ENCODE data around the gene PLCD3. TPM values are rescaled to one million over a fixed set of nuclear protein-coding genes. Genes with fewer than 3 reads are reported as not detected.

PLCD3 gene
- total and polyA plus RNA-seq, 2 of the 13 experiments (the other 11 are each of a cell fraction or from before 2014, with no cell fraction given), result 11.3 to 39.1 TPM

DNA sequence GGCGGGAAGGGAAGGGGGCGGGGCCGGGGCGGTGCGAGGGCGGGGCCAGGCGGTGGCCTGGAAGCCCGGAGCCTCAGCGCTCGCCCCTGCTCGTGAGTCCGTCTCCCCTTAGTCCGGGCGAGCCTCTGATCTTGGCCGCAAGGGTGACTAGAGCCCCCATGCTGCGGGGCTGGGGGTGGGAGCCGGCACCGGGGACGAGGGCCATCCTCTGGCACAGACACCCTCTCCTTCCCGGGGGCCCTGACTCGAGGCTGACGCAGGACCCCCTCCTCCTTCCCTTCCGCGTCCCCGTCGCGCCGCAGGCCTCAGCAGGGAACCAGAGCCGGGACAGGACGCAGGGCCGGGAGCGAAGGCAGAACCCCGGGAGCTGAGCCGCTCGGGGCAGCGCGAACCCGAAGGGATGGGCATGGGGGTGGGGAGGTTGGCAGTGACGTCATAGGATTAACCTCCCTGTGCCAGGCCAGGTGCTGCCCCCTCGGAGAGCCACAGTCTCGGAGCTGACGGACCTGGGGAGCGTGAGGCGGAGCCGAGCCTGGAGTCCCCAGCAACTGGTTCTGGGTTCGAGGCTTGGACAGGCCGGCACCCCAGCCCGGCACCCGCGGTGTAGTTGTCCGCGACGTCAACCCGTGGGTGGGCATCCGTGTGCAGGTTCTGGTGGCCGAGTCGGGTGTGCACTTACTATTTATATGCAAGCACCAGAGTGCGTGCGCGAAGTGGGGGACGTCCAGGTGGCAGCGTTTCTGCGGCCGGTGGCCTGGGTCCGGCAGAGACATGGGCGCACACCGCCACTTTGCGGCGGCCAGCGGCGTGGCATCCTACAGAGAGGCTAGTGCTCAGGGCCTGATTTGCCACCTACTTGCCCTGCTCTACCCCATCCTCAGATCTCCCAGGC lies 503 bp upstream of the PLCD3 start (continued):
- no peak; the same call in 1 of the 2 replicates for TF ChIP-seq ZNF136 (CRISPR knock-in tag; IDR thresholded peaks at IDR 0.05; ENCODE audit: low read depth)
- TF ChIP-seq ARNT2 (CRISPR knock-in tag; IDR thresholded peaks at IDR 0.05; ENCODE audit: low read depth), result peak; percentile 60
- TF ChIP-seq SAP130 (CRISPR knock-in tag; IDR thresholded peaks at IDR 0.05; ENCODE audit: low read depth), result peak; percentile 59; the same call in 1 of the 2 replicates
- no peak for TF ChIP-seq HHEX (CRISPR knock-in tag; IDR thresholded peaks at IDR 0.05)
- TF ChIP-seq PHF8 (CRISPR knock-in tag; IDR thresholded peaks at IDR 0.05), result peak; percentile 90
- peak; percentile 43; the same call in 1 of the 2 replicates for TF ChIP-seq SP5 (CRISPR knock-in tag; IDR thresholded peaks at IDR 0.05; ENCODE audit: borderline replicate concordance, low read depth)
- TF ChIP-seq, protein P1, sequence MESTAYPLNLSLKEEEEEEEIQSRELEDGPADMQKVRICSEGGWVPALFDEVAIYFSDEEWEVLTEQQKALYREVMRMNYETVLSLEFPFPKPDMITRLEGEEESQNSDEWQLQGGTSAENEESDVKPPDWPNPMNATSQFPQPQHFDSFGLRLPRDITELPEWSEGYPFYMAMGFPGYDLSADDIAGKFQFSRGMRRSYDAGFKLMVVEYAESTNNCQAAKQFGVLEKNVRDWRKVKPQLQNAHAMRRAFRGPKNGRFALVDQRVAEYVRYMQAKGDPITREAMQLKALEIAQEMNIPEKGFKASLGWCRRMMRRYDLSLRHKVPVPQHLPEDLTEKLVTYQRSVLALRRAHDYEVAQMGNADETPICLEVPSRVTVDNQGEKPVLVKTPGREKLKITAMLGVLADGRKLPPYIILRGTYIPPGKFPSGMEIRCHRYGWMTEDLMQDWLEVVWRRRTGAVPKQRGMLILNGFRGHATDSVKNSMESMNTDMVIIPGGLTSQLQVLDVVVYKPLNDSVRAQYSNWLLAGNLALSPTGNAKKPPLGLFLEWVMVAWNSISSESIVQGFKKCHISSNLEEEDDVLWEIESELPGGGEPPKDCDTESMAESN (CRISPR knock-in tag; conservative IDR thresholded peaks at IDR 0.05), result peak; percentile 34; the same call in 1 of the 2 replicates
- TF ChIP-seq ATRX (CRISPR knock-in tag; IDR thresholded peaks at IDR 0.05; ENCODE audit: borderline replicate concordance), result no peak; the same call in 1 of the 2 replicates
- peak; percentile 76 for TF ChIP-seq KDM4B (CRISPR knock-in tag; IDR thresholded peaks at IDR 0.05)
- 0 out of 2 replicates have a peak, but pooled peaks have one; percentile 47 for TF ChIP-seq ZNF724P (CRISPR knock-in tag; IDR thresholded peaks at IDR 0.05; ENCODE audit: borderline replicate concordance)
- TF ChIP-seq ZBTB8A (CRISPR knock-in tag; IDR thresholded peaks at IDR 0.05; ENCODE audit: borderline replicate concordance, low read depth), result 0 out of 2 replicates have a peak, but pooled peaks have one; percentile 39
- peak; percentile 81 for TF ChIP-seq HDAC1 (CRISPR knock-in tag; IDR thresholded peaks at IDR 0.05)
- TF ChIP-seq, protein P2, sequence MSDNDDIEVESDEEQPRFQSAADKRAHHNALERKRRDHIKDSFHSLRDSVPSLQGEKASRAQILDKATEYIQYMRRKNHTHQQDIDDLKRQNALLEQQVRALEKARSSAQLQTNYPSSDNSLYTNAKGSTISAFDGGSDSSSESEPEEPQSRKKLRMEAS (IDR thresholded peaks at IDR 0.05), result no peak
- peak; percentile 66; the same call in 1 of the 2 replicates for TF ChIP-seq ZZZ3 (CRISPR knock-in tag; IDR thresholded peaks at IDR 0.05; ENCODE audit: borderline replicate concordance)
- TF ChIP-seq HNRNPUL1 (IDR thresholded peaks at IDR 0.05; ENCODE audit: low read depth, low read length), result no peak
- TF ChIP-seq, protein P3, sequence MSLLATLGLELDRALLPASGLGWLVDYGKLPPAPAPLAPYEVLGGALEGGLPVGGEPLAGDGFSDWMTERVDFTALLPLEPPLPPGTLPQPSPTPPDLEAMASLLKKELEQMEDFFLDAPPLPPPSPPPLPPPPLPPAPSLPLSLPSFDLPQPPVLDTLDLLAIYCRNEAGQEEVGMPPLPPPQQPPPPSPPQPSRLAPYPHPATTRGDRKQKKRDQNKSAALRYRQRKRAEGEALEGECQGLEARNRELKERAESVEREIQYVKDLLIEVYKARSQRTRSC (CRISPR knock-in tag; IDR thresholded peaks at IDR 0.05; ENCODE audit: low read depth), result 0 out of 2 replicates have a peak, but pooled peaks have one; percentile 33
- TF ChIP-seq ZNF703 (CRISPR knock-in tag; IDR thresholded peaks at IDR 0.05; ENCODE audit: borderline replicate concordance), result no peak
- TF ChIP-seq ZNF773 (CRISPR knock-in tag; IDR thresholded peaks at IDR 0.05; ENCODE audit: borderline replicate concordance), result 0 out of 2 replicates have a peak, but pooled peaks have one; percentile 65
- TF ChIP-seq, protein P4, sequence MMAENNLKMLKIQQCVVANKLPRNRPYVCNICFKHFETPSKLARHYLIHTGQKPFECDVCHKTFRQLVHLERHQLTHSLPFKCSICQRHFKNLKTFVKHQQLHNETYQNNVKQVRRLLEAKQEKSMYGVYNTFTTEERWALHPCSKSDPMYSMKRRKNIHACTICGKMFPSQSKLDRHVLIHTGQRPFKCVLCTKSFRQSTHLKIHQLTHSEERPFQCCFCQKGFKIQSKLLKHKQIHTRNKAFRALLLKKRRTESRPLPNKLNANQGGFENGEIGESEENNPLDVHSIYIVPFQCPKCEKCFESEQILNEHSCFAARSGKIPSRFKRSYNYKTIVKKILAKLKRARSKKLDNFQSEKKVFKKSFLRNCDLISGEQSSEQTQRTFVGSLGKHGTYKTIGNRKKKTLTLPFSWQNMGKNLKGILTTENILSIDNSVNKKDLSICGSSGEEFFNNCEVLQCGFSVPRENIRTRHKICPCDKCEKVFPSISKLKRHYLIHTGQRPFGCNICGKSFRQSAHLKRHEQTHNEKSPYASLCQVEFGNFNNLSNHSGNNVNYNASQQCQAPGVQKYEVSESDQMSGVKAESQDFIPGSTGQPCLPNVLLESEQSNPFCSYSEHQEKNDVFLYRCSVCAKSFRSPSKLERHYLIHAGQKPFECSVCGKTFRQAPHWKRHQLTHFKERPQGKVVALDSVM (CRISPR knock-in tag; IDR thresholded peaks at IDR 0.05), result 0 out of 2 replicates have a peak, but pooled peaks have one; percentile 9
- TF ChIP-seq, protein P5, sequence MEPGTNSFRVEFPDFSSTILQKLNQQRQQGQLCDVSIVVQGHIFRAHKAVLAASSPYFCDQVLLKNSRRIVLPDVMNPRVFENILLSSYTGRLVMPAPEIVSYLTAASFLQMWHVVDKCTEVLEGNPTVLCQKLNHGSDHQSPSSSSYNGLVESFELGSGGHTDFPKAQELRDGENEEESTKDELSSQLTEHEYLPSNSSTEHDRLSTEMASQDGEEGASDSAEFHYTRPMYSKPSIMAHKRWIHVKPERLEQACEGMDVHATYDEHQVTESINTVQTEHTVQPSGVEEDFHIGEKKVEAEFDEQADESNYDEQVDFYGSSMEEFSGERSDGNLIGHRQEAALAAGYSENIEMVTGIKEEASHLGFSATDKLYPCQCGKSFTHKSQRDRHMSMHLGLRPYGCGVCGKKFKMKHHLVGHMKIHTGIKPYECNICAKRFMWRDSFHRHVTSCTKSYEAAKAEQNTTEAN (CRISPR knock-in tag; conservative IDR thresholded peaks at IDR 0.05), result 0 out of 2 replicates have a peak, but pooled peaks have one; percentile 37
